Measurements from ENCODE around the gene UBIAD1. TPM values are rescaled to one million over a fixed set of nuclear protein-coding genes. Genes with fewer than 3 reads are reported as not detected.

The UBIAD1 gene
- total and polyA plus RNA-seq, 2 of the 13 experiments (the other 11 are each of a cell fraction or from before 2014, with no cell fraction given) = 16.9 to 20.4 TPM

GRCh38 chr1:11272832-11273594, at the start of gene UBIAD1 (continued):
- TF ChIP-seq SALL2 (CRISPR knock-in tag; IDR thresholded peaks at IDR 0.05) (peak; percentile 60; the same call in 1 of the 2 replicates), CENPX (CRISPR knock-in tag; IDR thresholded peaks at IDR 0.05) (no peak), ZNF652 (CRISPR knock-in tag; IDR thresholded peaks at IDR 0.05; ENCODE audit: borderline replicate concordance, low read depth) (no peak), EP300 (IDR thresholded peaks at IDR 0.05; ENCODE audit: low read depth in 2 of 2, low read length in 2 of 2) (no peak), EP300 (CRISPR knock-in tag; IDR thresholded peaks at IDR 0.05; ENCODE audit: borderline replicate concordance) (no peak; the same call in 1 of the 2 replicates), NFIC (IDR thresholded peaks at IDR 0.05; ENCODE audit: low read length) (no peak), ZNF558 (CRISPR knock-in tag; IDR thresholded peaks at IDR 0.05; ENCODE audit: borderline replicate concordance) (0 out of 2 replicates have a peak, but pooled peaks have one; percentile 70), SP4 (CRISPR knock-in tag; IDR thresholded peaks at IDR 0.05) (peak; percentile 88), FUBP1 (CRISPR knock-in tag; IDR thresholded peaks at IDR 0.05; ENCODE audit: borderline replicate concordance) (no peak), ZNF317 (CRISPR knock-in tag; IDR thresholded peaks at IDR 0.05) (0 out of 2 replicates have a peak, but pooled peaks have one; percentile 61), ZNF557 (CRISPR knock-in tag; IDR thresholded peaks at IDR 0.05) (peak; percentile 42; the same call in 1 of the 2 replicates), RFX1 (IDR thresholded peaks at IDR 0.05) (no peak), BORCS8-MEF2B (CRISPR knock-in tag; IDR thresholded peaks at IDR 0.05) (0 out of 2 replicates have a peak, but pooled peaks have one; percentile 38), CEBPB (IDR thresholded peaks at IDR 0.05; ENCODE audit: borderline replicate concordance, low read depth, low read length) (no peak), FOXK2 (IDR thresholded peaks at IDR 0.05) (no peak), CCDC6 (CRISPR knock-in tag; IDR thresholded peaks at IDR 0.05) (no peak), BRCA1 (CRISPR knock-in tag; IDR thresholded peaks at IDR 0.05) (peak; percentile 70; the same call in 1 of the 2 replicates), MXD1 (CRISPR knock-in tag; IDR thresholded peaks at IDR 0.05) (peak; percentile 87; the same call in 1 of the 2 replicates), RFXANK (CRISPR knock-in tag; IDR thresholded peaks at IDR 0.05) (no peak), TBX3 (IDR thresholded peaks at IDR 0.05; ENCODE audit: borderline replicate concordance) (no peak), TFAP4 (IDR thresholded peaks at IDR 0.05; ENCODE audit: borderline replicate concordance, low read depth) (peak; percentile 60), ZNF569 (CRISPR knock-in tag; IDR thresholded peaks at IDR 0.05; ENCODE audit: borderline replicate concordance) (no peak), SMAD9 (CRISPR knock-in tag; IDR thresholded peaks at IDR 0.05) (no peak; the same call in 1 of the 2 replicates), SRY (CRISPR knock-in tag; IDR thresholded peaks at IDR 0.05) (peak; percentile 76; the same call in 1 of the 2 replicates), BRD4 (CRISPR knock-in tag; IDR thresholded peaks at IDR 0.05) (peak; percentile 73; the same call in 1 of the 2 replicates), SAP130 (CRISPR knock-in tag; IDR thresholded peaks at IDR 0.05; ENCODE audit: low read depth) (peak; percentile 95)

Measured in HepG2 (cell line).